PC-9 (cell line): ENCODE data around the gene RAB7A. TPM values are rescaled to one million over a fixed set of nuclear protein-coding genes. Genes with fewer than 3 reads are reported as not detected.

Experiments used
- BruUV-seq: library from RNA; stranded (reverse); fragments of 400-500 nt; replicated peaks from 2 replicates; lab custom pipeline; 2021; lab: Mats Ljungman, UMichigan
- CTCF ChIA-PET: fragments of 300-600 bp; sonication (Branson Sonifier 250); formaldehyde crosslinking; loops from one replicate; lab custom pipeline; 2022; ENCODE audit warnings: antibody characterized with exemption; lab: Charles Lee
- POLR2A ChIA-PET: fragments of 300-600 bp; sonication (Branson Sonifier 250); formaldehyde crosslinking; loops from one replicate; lab custom pipeline; 2022; ENCODE audit warnings: antibody characterized with exemption; ENCODE audit not compliant: unreplicated experiment; lab: Charles Lee
- DNase-seq, 2 experiments: peaks; one replicate each; pipeline versions ENCODE4 v3.0.0 to v3.0.0-alpha.2; 2015 to 2022; ENCODE audit warnings: mixed read lengths in 1 of 2
- H2AFZ ChIP-seq: fragments of 200-600 bp; sonication (generic); 2 replicates; pipeline ENCODE4 v1.8.1; 2017; ENCODE audit warnings: antibody characterized with exemption
- H3F3A ChIP-seq: fragments of 200-600 bp; sonication (generic); 2 replicates; pipeline ENCODE4 v1.8.1; 2017; ENCODE audit warnings: antibody characterized with exemption, mild to moderate bottlenecking, low read depth; ENCODE audit not compliant: insufficient read depth
- H3K27ac ChIP-seq: fragments of 200-600 bp; sonication (generic); 2 replicates; pipeline ENCODE4 v1.6.1; 2016; ENCODE audit warnings: mixed run types
- H3K27me3 ChIP-seq: fragments of 200-600 bp; sonication (generic); 2 replicates; pipeline ENCODE4 v1.6.1; 2016; ENCODE audit warnings: low read depth, mixed run types; ENCODE audit not compliant: insufficient read depth
- H3K36me3 ChIP-seq: fragments of 200-600 bp; sonication (generic); 2 replicates; pipeline ENCODE4 v1.6.1; 2016; ENCODE audit warnings: low read depth, mixed run types
- H3K4me1 ChIP-seq: fragments of 200-600 bp; sonication (generic); replicated peaks from 2 replicates; pipeline ENCODE4 v1.6.1; 2016; ENCODE audit warnings: mixed run types; ENCODE audit not compliant: insufficient read depth
- H3K4me2 ChIP-seq: fragments of 200-600 bp; sonication (generic); 2 replicates; pipeline ENCODE4 v1.6.1; 2017; ENCODE audit warnings: mixed run types
- H3K4me3 ChIP-seq: fragments of 200-600 bp; sonication (generic); 2 replicates; pipeline ENCODE4 v1.6.1; 2016; ENCODE audit warnings: mixed run types
- H3K79me2 ChIP-seq: fragments of 200-600 bp; sonication (generic); 2 replicates; pipeline ENCODE4 v1.6.1; 2017; ENCODE audit warnings: low read depth, mixed run types
- H3K9me2 ChIP-seq: fragments of 200-600 bp; sonication (generic); 2 replicates; pipeline ENCODE4 v1.8.1; 2017; ENCODE audit warnings: mild to moderate bottlenecking; ENCODE audit not compliant: insufficient read depth
- H3K9me3 ChIP-seq: fragments of 200-600 bp; sonication (generic); 2 replicates; pipeline ENCODE4 v1.8.1; 2016; ENCODE audit warnings: low read depth; ENCODE audit not compliant: insufficient read depth
- H4K20me1 ChIP-seq: fragments of 200-600 bp; sonication (generic); 2 replicates; pipeline ENCODE4 v1.8.1; 2017; ENCODE audit not compliant: insufficient read depth
- CTCF ChIP-seq: fragments of 200-600 bp; sonication (generic); conservative IDR thresholded peaks from 2 replicates; pipeline ENCODE4 v1.6.1; 2017; ENCODE audit warnings: mixed run types, antibody characterized with exemption, mild to moderate bottlenecking, moderate library complexity
- EZH2 ChIP-seq: fragments of 200-600 bp; sonication (generic); IDR thresholded peaks from 2 replicates; pipeline ENCODE4 v1.8.0; 2017; ENCODE audit warnings: antibody characterized with exemption, low read depth
- intact Hi-C: fragments of 100-400 bp; cut with micrococcal nuclease; formaldehyde crosslinking; loops from one replicate; pipeline ENCODE4 v1.10.0; 2022; ENCODE audit not compliant: unreplicated experiment
- total RNA-seq: library from RNA; stranded (reverse); gene quantifications from 2 replicates; pipeline ENCODE4 v1.2.3, GENCODE V29; 2021

The RAB7A gene
- total RNA-seq, 1 experiment from 2014 or later, result 319 TPM

DNA sequence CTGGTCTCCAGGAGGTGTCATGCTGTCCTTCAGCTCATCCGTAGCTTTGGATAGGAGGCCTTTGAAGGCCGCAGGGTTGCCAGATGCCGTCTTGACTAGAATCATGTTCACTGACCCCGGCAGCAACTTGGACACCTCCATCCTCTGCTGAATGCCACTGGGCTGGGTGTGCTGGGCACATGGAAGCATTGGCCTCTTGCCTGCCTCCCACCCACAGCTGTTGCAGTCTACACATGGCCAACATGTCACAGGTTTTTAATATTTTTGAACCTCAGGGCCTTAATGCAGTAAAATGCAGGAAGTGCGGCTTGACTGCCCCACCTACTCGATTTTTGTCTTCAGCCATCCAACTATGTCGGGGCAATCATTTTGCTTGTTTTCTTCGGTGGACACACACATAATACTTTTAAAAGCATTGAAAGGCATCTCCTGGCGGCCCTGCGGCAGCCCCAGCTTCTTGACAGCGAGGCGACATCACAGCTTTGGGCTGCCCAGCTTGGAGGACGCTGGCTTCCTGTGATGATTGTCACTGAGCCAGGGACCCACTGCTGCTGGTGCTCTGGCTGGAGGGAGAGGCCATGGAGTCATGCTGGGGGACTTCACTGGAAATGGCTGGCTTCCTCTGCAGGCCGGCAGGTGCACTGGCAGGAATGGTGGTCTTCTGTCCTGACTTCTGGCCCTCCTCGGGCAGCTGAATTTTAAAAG lies 121.8 kb downstream of the RAB7A start:
- no peaks in the 10 kb centered on the region for H3K79me2 ChIP-seq
- no peaks in the 10 kb centered on the region for H3K9me2 ChIP-seq
- no TSS peak for BruUV-seq
- no peak for TF ChIP-seq EZH2
- TF ChIP-seq CTCF, result no peak
- ChIA-PET CTCF (no interaction called here), POLR2A (no interaction called here)
- no peak overlapping the region for H2AFZ ChIP-seq
- H4K20me1 ChIP-seq, result no peaks in the 10 kb centered on the region
- intact Hi-C loops, result no loop called here
- no peaks in the 10 kb centered on the region for H3K27me3 ChIP-seq
- DNase-seq, result no peak
- H3K9me3 ChIP-seq, result no peaks in the 10 kb centered on the region
- H3K4me2 ChIP-seq, result no peak overlapping the region
- H3F3A ChIP-seq, result no peaks in the 10 kb centered on the region
- no peak overlapping the region for H3K4me3 ChIP-seq
- H3K4me1 ChIP-seq, result no peaks in the 10 kb centered on the region
- H3K36me3 ChIP-seq, result no peaks in the 10 kb centered on the region
- no peak overlapping the region for H3K27ac ChIP-seq

GRCh38 chr3:128848936-128849335 lies 123.0 kb downstream of the RAB7A start:
- no peaks in the 10 kb centered on the region for H3F3A ChIP-seq
- no peaks in the 10 kb centered on the region for H3K9me3 ChIP-seq
- no peak overlapping the region for H3K4me2 ChIP-seq
- intact Hi-C loops, result no loop called here
- no peak for TF ChIP-seq EZH2
- TF ChIP-seq CTCF, result no peak
- H3K27ac ChIP-seq, result no peak overlapping the region
- no peaks in the 10 kb centered on the region for H3K36me3 ChIP-seq
- no peak overlapping the region for H3K4me3 ChIP-seq
- H3K4me1 ChIP-seq, result no peaks in the 10 kb centered on the region
- POLR2A ChIA-PET, result no interaction called here
- H3K9me2 ChIP-seq, result no peaks in the 10 kb centered on the region
- no peaks in the 10 kb centered on the region for H3K27me3 ChIP-seq
- BruUV-seq, result no TSS peak
- H4K20me1 ChIP-seq, result no peaks in the 10 kb centered on the region
- CTCF ChIA-PET, result no interaction called here
- no peak for DNase-seq
- no peaks in the 10 kb centered on the region for H3K79me2 ChIP-seq
- no peak overlapping the region for H2AFZ ChIP-seq

DNA sequence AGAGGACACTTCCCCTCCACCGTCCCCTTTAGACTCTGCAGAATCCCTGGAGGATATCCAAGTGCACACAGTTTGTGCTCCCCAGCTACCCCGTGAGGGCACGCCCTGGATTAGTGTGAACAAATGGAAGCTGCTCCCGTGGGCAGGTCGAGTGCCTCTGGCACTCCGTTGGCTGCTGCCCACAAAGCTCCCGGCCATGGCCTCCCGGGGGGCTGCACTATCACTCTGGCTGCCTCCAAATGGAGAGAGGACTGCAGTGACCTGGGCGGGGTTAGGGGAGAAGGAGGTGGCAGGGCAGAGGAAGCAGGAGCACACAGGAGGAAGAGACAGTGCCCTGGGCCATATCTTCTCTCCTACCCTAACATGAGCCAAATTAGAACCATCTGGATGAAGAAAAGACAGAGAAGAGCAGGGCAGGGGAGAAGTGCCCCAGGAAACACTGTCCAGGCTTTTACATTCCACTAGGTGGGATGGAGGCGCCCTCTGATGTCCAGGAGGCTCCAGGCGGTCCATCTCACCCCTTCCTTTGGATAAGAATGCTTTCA lies 124.0 kb downstream of the RAB7A start:
- Histone ChIP-seq H3K9me2 (no peaks in the 10 kb centered on the region), H3F3A (no peaks in the 10 kb centered on the region), H4K20me1 (no peaks in the 10 kb centered on the region), H3K27me3 (no peaks in the 10 kb centered on the region), H3K27ac (no peak overlapping the region), H3K36me3 (no peaks in the 10 kb centered on the region), H3K4me1 (no peaks in the 10 kb centered on the region), H2AFZ (no peak overlapping the region), H3K4me2 (no peak overlapping the region), H3K79me2 (no peaks in the 10 kb centered on the region), H3K9me3 (no peaks in the 10 kb centered on the region), H3K4me3 (no peak overlapping the region)
- TF ChIP-seq CTCF (no peak; the same call in 1 of the 2 replicates), EZH2 (no peak)
- DNase-seq, result no peak
- POLR2A ChIA-PET, result interaction anchor here (0.5 kb wide), 1 partner anchor 27 kb away, joined by 5 read pairs; no protein-coding TSS in a partner anchor
- CTCF ChIA-PET, result interaction anchor here (0.9 kb wide), 1 partner anchor 169 kb away, joined by 3 read pairs; no protein-coding TSS in a partner anchor
- BruUV-seq, result no TSS peak
- intact Hi-C loops, result no loop called here
